GM12873 (cell line): ENCODE measurements around the gene GPR15LG.

ENCODE experiments used
- CTCF ChIP-seq: IDR thresholded peaks from 2 replicates; pipeline ENCODE4 v1.5.1; 2012; ENCODE audit warnings: low read depth, mild to moderate bottlenecking, moderate library complexity, low read length, control low read depth; ENCODE audit not compliant: insufficient read depth; ENCODE audit errors: missing control alignments

GPR15LG gene

GRCh38 chr10:84178160-84178609, 4.6 kb downstream of the GPR15LG start:
- TF ChIP-seq CTCF, result no peak

- TF ChIP-seq CTCF, result no peak
These were observed 5.6 kb downstream of the GPR15LG start for GRCh38 chr10:84179059-84179710.

GRCh38 chr10:84181631-84182030, 8.0 kb downstream of the GPR15LG start:
- TF ChIP-seq CTCF, result no peak

- TF ChIP-seq CTCF, result no peak
These were observed 10.9 kb downstream of the GPR15LG start for GRCh38 chr10:84184517-84184916.

- TF ChIP-seq CTCF, result no peak
These were observed 12.1 kb downstream of the GPR15LG start for GRCh38 chr10:84185526-84186175.

- TF ChIP-seq CTCF, result no peak
These were observed 15.2 kb downstream of the GPR15LG start for GRCh38 chr10:84188815-84189214.

GRCh38 chr10:84190621-84191020, 17.0 kb downstream of the GPR15LG start:
- no peak for TF ChIP-seq CTCF
